CD14-positive monocyte (primary cell): ENCODE results near the gene SH3BP5L. TPM values are rescaled to one million over a fixed set of nuclear protein-coding genes. Genes with fewer than 3 reads are reported as not detected.

Experiments used
- DNase-seq, 3 donors: peaks; one replicate each; pipeline ENCODE4 v3.0.0-alpha.2; 2011 to 2022
- H2AFZ ChIP-seq: 2 replicates; pipeline ENCODE4 v1.6.0; 2012; ENCODE audit warnings: mild to moderate bottlenecking, low read depth, low read length, inconsistent platforms; ENCODE audit not compliant: insufficient read depth, poor library complexity, severe bottlenecking
- H3K27ac ChIP-seq, 2 donors: 1 replicate in 1 of 2; 2 replicates in 1 of 2; pipeline ENCODE4 v1.5.1; 2012 to 2013; ENCODE audit warnings: low read length in 2 of 2, control low read depth in 1 of 2, inconsistent platforms in 1 of 2, low read depth in 1 of 2, mild to moderate bottlenecking in 1 of 2
- H3K27me3 ChIP-seq, 2 donors: one replicate each; pipeline versions ENCODE4 v1.6.0 to v1.6.1; 2011 to 2013; ENCODE audit warnings: low read length in 2 of 2; ENCODE audit not compliant: control insufficient read depth in 2 of 2, insufficient read depth in 2 of 2
- H3K36me3 ChIP-seq, 2 donors: replicated peaks in 1 of 2; 1 replicate in 1 of 2; 2 replicates in 1 of 2; pipeline versions ENCODE4 v1.5.1 to v1.6.1; 2012 to 2013; ENCODE audit warnings: low read length in 2 of 2, control low read depth in 1 of 2, inconsistent platforms in 1 of 2, mild to moderate bottlenecking in 1 of 2; ENCODE audit not compliant: insufficient read depth in 2 of 2, control insufficient read depth in 1 of 2
- H3K4me1 ChIP-seq, 2 donors: 1 replicate in 1 of 2; 2 replicates in 1 of 2; pipeline versions ENCODE4 v1.5.1 to v1.6.1; 2012 to 2013; ENCODE audit warnings: low read length in 2 of 2, control low read depth in 1 of 2, inconsistent platforms in 1 of 2, mild to moderate bottlenecking in 1 of 2, moderate library complexity in 1 of 2; ENCODE audit not compliant: insufficient read depth in 2 of 2, control insufficient read depth in 1 of 2
- H3K4me2 ChIP-seq: replicated peaks from 2 replicates; pipeline ENCODE3; 2012; ENCODE audit warnings: low read length, moderate library complexity, mild to moderate bottlenecking; ENCODE audit not compliant: poor library complexity, severe bottlenecking; ENCODE audit errors: extremely low read depth
- H3K4me3 ChIP-seq, 3 experiments: fragments of 200-600 bp in 1 of 3; sonication (generic) in 1 of 3; replicated peaks in 1 of 3; 1 replicate in 2 of 3; 2 replicates in 1 of 3; pipeline ENCODE4 v1.5.1; 2011 to 2013; ENCODE audit warnings: low read length in 3 of 3, mild to moderate bottlenecking in 3 of 3, control low read depth in 2 of 3, low read depth in 2 of 3, inconsistent platforms in 1 of 3, moderate library complexity in 1 of 3
- H3K79me2 ChIP-seq: 2 replicates; pipeline ENCODE4 v1.6.0; 2012; ENCODE audit warnings: mild to moderate bottlenecking, control low read depth, inconsistent platforms, low read length, moderate library complexity; ENCODE audit not compliant: insufficient read depth
- H3K9ac ChIP-seq: 2 replicates; pipeline ENCODE4 v1.6.0; 2017; ENCODE audit warnings: low read length, mild to moderate bottlenecking; ENCODE audit not compliant: insufficient read depth, poor library complexity, severe bottlenecking
- H3K9me3 ChIP-seq, 2 donors: replicated peaks in 1 of 2; 1 replicate in 1 of 2; 2 replicates in 1 of 2; pipeline versions ENCODE4 v1.5.1 to v1.6.1; 2012 to 2013; ENCODE audit warnings: low read length in 2 of 2, control low read depth in 1 of 2; ENCODE audit not compliant: control insufficient read depth in 1 of 2, insufficient read depth in 1 of 2
- H4K20me1 ChIP-seq: 2 replicates; pipeline ENCODE4 v1.6.0; 2012; ENCODE audit warnings: mild to moderate bottlenecking, low read length, control low read depth, moderate library complexity; ENCODE audit not compliant: insufficient read depth
- H3K27ac Mint-ChIP-seq, 7 donors: one replicate each; pipeline ENCODE4 v1.8.0; 2020; ENCODE audit warnings: mild to moderate bottlenecking in 7 of 7, mixed read lengths in 7 of 7, moderate library complexity in 6 of 7, inconsistent platforms in 2 of 7
- H3K27me3 Mint-ChIP-seq, 3 donors: one replicate each; pipeline ENCODE4 v1.8.0; 2021 to 2022; ENCODE audit warnings: low read depth in 3 of 3, mild to moderate bottlenecking in 3 of 3, mixed read lengths in 3 of 3, moderate library complexity in 3 of 3, inconsistent platforms in 1 of 3
- H3K36me3 Mint-ChIP-seq, 2 donors: one replicate each; pipeline ENCODE4 v1.8.0; 2020; ENCODE audit warnings: mixed read lengths in 2 of 2, inconsistent platforms in 1 of 2, mild to moderate bottlenecking in 1 of 2
- H3K4me1 Mint-ChIP-seq: one replicate; pipeline ENCODE4 v1.8.0; 2020; ENCODE audit warnings: mild to moderate bottlenecking, mixed read lengths
- H3K4me3 Mint-ChIP-seq, 2 donors: one replicate each; pipeline ENCODE4 v1.8.0; 2020; ENCODE audit warnings: mild to moderate bottlenecking in 2 of 2, mixed read lengths in 2 of 2, moderate library complexity in 1 of 2
- H3K9me3 Mint-ChIP-seq, 7 donors: one replicate each; pipeline ENCODE4 v1.8.0; 2020 to 2022; ENCODE audit warnings: mixed read lengths in 7 of 7, mild to moderate bottlenecking in 6 of 7, moderate library complexity in 6 of 7, inconsistent platforms in 2 of 7
- WGBS: methylation state at CpG from one replicate; pipeline ENCODE4 v1.1.5; 2013; ENCODE audit warnings: missing lambda C conversion rate; ENCODE audit not compliant: insufficient coverage; 5-methylcytosine and 5-hydroxymethylcytosine counted together
- intact Hi-C, 2 donors: fragments of 100-400 bp; cut with micrococcal nuclease; formaldehyde crosslinking; loops; one replicate each; pipeline versions ENCODE4 v1.15.0 to v1.15.1; 2023
- polyA plus RNA-seq, 3 donors: library from polyadenylated mRNA; depleted of rRNA in 1 of 3; unstranded in 2 of 3; stranded (reverse) in 1 of 3; fragments of 300-500 nt in 2 of 3; fragments of >200 nt in 1 of 3; fragmentation: Illumina TruSeq in 2 of 3; gene quantifications; 1 replicate in 2 of 3; 2 replicates in 1 of 3; pipeline ENCODE4 v1.2.3, GENCODE V29; 2012 to 2021
- TF ChIP-seq, protein P1 (sequence below): fragments of 200-600 bp; IDR thresholded peaks from one replicate; pipeline ENCODE4 v1.8.0; 2022; ENCODE audit warnings: antibody characterized with exemption, mild to moderate bottlenecking

Gene SH3BP5L
- polyA plus RNA-seq, 3 donors = 4.0 to 15.7 (median 4.3) TPM

DNA sequence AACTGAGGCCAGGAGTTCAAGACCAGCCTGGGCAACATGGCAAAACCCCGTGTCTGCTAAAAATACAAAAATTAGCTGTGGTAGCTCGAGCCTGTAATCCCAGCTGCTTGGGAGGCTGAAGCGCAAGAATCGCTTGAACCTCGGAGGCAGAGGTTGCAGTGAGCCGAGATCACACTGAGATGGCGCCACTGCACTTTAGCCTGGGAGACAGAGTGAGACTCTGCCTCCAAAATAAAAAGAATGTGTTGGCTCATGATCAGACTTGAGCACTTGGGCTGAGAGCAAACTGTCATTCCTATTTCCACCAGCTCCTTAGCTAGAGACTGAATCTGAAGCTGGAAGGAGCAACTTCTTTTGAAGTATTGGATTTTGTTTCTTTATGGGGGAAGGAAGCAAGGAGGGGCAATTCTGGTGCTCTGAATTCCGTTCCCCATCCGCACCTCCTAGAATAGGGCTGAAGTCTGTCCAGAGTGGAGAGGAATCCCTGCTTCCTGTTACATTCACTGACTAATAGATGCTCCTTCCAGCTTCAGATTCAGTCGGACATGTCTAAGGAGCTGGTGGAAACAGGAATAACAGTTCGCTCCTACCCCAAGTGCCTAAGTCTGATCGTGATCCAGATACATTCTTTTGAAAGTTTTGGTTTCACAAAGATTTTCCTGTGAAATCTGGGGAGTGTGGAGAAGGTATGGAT, 16.1 kb upstream of the SH3BP5L start:
- DNase-seq = peak in 1 of 3 donors; percentile 29
- Histone ChIP-seq H3K79me2 (peaks cover 60% of the 10 kb centered on the region), H3K4me2 (no peak overlapping the region), H3K9ac (no peak overlapping the region), H4K20me1 (peaks cover 34% of the 10 kb centered on the region), H3K27me3 (no peaks in the 10 kb centered on the region), H3K36me3 (peaks cover 32 to 50% of the 10 kb centered on the region in 2 donors), H3K4me1 (peaks cover 16 to 29% of the 10 kb centered on the region in 2 donors), H3K4me3 (no peak overlapping the region), H3K27ac (peak overlapping the region in 1 of 2 donors; percentile 53), H2AFZ (no peak overlapping the region), H3K9me3 (no peaks in the 10 kb centered on the region)
- H3K36me3 Mint-ChIP-seq = peaks cover 33 to 37% of the 10 kb centered on the region in 2 donors
- no peaks in the 10 kb centered on the region for H3K27me3 Mint-ChIP-seq
- no peak overlapping the region for H3K4me3 Mint-ChIP-seq
- TF ChIP-seq, protein P1, sequence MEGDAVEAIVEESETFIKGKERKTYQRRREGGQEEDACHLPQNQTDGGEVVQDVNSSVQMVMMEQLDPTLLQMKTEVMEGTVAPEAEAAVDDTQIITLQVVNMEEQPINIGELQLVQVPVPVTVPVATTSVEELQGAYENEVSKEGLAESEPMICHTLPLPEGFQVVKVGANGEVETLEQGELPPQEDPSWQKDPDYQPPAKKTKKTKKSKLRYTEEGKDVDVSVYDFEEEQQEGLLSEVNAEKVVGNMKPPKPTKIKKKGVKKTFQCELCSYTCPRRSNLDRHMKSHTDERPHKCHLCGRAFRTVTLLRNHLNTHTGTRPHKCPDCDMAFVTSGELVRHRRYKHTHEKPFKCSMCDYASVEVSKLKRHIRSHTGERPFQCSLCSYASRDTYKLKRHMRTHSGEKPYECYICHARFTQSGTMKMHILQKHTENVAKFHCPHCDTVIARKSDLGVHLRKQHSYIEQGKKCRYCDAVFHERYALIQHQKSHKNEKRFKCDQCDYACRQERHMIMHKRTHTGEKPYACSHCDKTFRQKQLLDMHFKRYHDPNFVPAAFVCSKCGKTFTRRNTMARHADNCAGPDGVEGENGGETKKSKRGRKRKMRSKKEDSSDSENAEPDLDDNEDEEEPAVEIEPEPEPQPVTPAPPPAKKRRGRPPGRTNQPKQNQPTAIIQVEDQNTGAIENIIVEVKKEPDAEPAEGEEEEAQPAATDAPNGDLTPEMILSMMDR = peak; percentile 59
- H3K27ac Mint-ChIP-seq = peak overlapping the region in 4 of 7 donors; percentile 1 to 62 (median 44)
- intact Hi-C loops = no loop called here
- peaks cover 22% of the 10 kb centered on the region for H3K4me1 Mint-ChIP-seq
- peaks cover 0 to 4% (median 0%) of the 10 kb centered on the region in 7 donors for H3K9me3 Mint-ChIP-seq
- WGBS = 64% methylated on average over 9 of the region's 12 CpGs

DNA sequence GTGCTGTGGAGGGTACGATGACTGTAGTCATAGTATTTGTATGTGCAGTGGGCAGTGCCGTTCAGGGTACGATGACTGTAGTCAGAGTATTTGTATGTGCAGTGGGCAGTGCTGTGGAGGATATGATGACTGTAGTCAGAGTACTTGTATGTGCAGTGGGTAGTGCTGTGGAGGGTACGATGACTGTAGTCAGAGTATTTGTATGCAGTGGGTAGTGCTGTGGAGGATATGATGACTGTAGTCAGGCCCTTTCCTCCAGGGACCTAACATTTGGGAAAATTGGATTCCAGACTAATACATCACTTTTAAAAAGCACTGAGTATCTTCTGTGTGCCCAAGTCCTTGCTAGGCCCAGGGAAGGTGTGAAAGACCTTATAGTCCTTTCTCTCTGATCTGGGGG, 15.2 kb upstream of the SH3BP5L start:
- Histone ChIP-seq H3K27me3 (no peaks in the 10 kb centered on the region), H3K36me3 (peaks cover 23 to 41% of the 10 kb centered on the region in 2 donors), H3K4me3 (no peak overlapping the region), H3K4me1 (peaks cover 16 to 30% of the 10 kb centered on the region in 2 donors), H4K20me1 (peaks cover 29% of the 10 kb centered on the region), H3K79me2 (peaks cover 60% of the 10 kb centered on the region), H3K9ac (no peak overlapping the region), H3K4me2 (no peak overlapping the region), H3K9me3 (no peaks in the 10 kb centered on the region), H2AFZ (no peak overlapping the region), H3K27ac (peak overlapping the region in 1 of 2 donors; percentile 53)
- DNase-seq = no peak
- Mint-ChIP-seq H3K27me3 (no peaks in the 10 kb centered on the region), H3K4me3 (no peak overlapping the region), H3K27ac (peak overlapping the region in 4 of 7 donors; percentile 22 to 55 (median 41)), H3K4me1 (peaks cover 22% of the 10 kb centered on the region), H3K36me3 (peaks cover 24 to 28% of the 10 kb centered on the region in 2 donors), H3K9me3 (peaks cover 0 to 2% (median 0%) of the 10 kb centered on the region in 7 donors)
- TF ChIP-seq, protein P1 = no peak
- intact Hi-C loops = no loop called here
- 100% methylated on average over 1 of the region's 4 CpGs for WGBS
